ENCODE measurements around the gene MACF1.

DNA sequence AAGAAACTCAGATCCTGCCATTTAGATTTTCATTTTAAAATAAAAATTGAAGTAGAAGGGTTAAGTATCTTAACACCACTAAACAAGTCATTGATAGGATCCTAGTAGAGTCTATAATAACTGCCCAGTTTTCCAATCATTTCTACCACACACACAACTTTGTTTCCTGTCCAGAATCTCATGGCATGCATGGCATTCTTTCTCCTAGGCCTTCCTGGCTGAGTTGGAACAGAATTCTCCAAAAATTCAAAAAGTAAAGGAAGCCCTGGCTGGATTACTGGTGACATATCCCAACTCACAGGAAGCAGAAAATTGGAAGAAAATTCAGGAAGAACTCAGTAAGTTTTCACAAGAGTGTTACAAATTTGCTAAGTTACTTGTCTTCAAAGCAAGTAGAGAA, 175.5 kb downstream of the MACF1 start:
- TF ChIP-seq, protein P1, sequence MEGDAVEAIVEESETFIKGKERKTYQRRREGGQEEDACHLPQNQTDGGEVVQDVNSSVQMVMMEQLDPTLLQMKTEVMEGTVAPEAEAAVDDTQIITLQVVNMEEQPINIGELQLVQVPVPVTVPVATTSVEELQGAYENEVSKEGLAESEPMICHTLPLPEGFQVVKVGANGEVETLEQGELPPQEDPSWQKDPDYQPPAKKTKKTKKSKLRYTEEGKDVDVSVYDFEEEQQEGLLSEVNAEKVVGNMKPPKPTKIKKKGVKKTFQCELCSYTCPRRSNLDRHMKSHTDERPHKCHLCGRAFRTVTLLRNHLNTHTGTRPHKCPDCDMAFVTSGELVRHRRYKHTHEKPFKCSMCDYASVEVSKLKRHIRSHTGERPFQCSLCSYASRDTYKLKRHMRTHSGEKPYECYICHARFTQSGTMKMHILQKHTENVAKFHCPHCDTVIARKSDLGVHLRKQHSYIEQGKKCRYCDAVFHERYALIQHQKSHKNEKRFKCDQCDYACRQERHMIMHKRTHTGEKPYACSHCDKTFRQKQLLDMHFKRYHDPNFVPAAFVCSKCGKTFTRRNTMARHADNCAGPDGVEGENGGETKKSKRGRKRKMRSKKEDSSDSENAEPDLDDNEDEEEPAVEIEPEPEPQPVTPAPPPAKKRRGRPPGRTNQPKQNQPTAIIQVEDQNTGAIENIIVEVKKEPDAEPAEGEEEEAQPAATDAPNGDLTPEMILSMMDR (conservative IDR thresholded peaks at IDR 0.05 in 1 of 2, IDR thresholded peaks at IDR 0.05 in 1 of 2; ENCODE audit: extremely low read depth in 1 of 2, insufficient read depth in 1 of 2, low read depth in 1 of 2, low read length in 2 of 2): no peak
- no peak for TF ChIP-seq EZH2 (IDR thresholded peaks at IDR 0.05; ENCODE audit: borderline replicate concordance, low read length)
